IMR-90 (cell line): Measurements from ENCODE around the gene HINT3. TPM values are rescaled to one million over a fixed set of nuclear protein-coding genes. Genes with fewer than 3 reads are reported as not detected.

ENCODE experiments used
- ATAC-seq: fragments of 200-7000 bp; cut with Tn5 transposase; 2 replicates; pipeline ENCODE4 v1.9.1; 2020; ENCODE audit warnings: low read depth, mild to moderate bottlenecking, moderate library complexity
- BruUV-seq: library from RNA; stranded (reverse); fragments of 400-500 nt; replicated peaks from 2 replicates; lab custom pipeline; 2021; lab: Mats Ljungman, UMichigan
- CTCF ChIA-PET: fragments of 300-600 bp; formaldehyde crosslinking; extraction: SDS; loops from one replicate; lab custom pipeline; 2021; ENCODE audit warnings: antibody characterized with exemption; lab: Yijun Ruan, JAX
- POLR2A ChIA-PET: fragments of 300-600 bp; sonication (Branson Sonifier 250); formaldehyde crosslinking; loops from one replicate; lab custom pipeline; 2022; ENCODE audit warnings: antibody characterized with exemption; ENCODE audit not compliant: unreplicated experiment; lab: Charles Lee
- DNase-seq: peaks from one replicate; pipeline ENCODE4 v3.0.0; 2013
- H2AFZ ChIP-seq: replicated peaks from 2 replicates; pipeline ENCODE3; 2013; ENCODE audit warnings: low read length, mild to moderate bottlenecking; ENCODE audit not compliant: poor library complexity
- H2AK5ac ChIP-seq: 2 replicates; pipeline ENCODE4 v1.6.1; 2013; ENCODE audit warnings: low read depth, low read length, inconsistent platforms
- H2AK9ac ChIP-seq: replicated peaks from 2 replicates; pipeline ENCODE3; 2013; ENCODE audit warnings: mild to moderate bottlenecking, low read depth, low read length, moderate library complexity; ENCODE audit not compliant: poor library complexity
- H2BK120ac ChIP-seq: 2 replicates; pipeline ENCODE4 v1.6.1; 2013; ENCODE audit warnings: low read depth, low read length, inconsistent platforms
- H2BK15ac ChIP-seq: 3 replicates; pipeline ENCODE4 v1.6.1; 2013; ENCODE audit warnings: low read depth, low read length, inconsistent platforms
- H2BK20ac ChIP-seq: 2 replicates; pipeline ENCODE4 v1.6.1; 2013; ENCODE audit warnings: low read depth, mild to moderate bottlenecking, inconsistent platforms, low read length, moderate library complexity
- H2BK5ac ChIP-seq: 2 replicates; pipeline ENCODE4 v1.6.1; 2013; ENCODE audit warnings: mild to moderate bottlenecking, low read depth, low read length, inconsistent platforms; ENCODE audit not compliant: poor library complexity, severe bottlenecking
- H3K14ac ChIP-seq: replicated peaks from 2 replicates; pipeline ENCODE4 v1.6.1; 2013; ENCODE audit warnings: low read depth, low read length, inconsistent platforms
- H3K18ac ChIP-seq: 2 replicates; pipeline ENCODE4 v1.6.1; 2013; ENCODE audit warnings: low read depth, low read length, control low read depth
- H3K23ac ChIP-seq: 2 replicates; pipeline ENCODE4 v1.6.1; 2013; ENCODE audit warnings: low read depth, low read length, inconsistent platforms
- H3K27ac ChIP-seq: 2 replicates; pipeline ENCODE4 v1.5.1; 2013; ENCODE audit warnings: mild to moderate bottlenecking, control low read depth, low read length; ENCODE audit not compliant: insufficient read depth
- H3K27me3 ChIP-seq: 2 replicates; pipeline ENCODE4 v1.6.1; 2013; ENCODE audit warnings: low read length; ENCODE audit not compliant: control insufficient read depth, insufficient read depth
- H3K36me3 ChIP-seq: 2 replicates; pipeline ENCODE4 v1.6.1; 2013; ENCODE audit warnings: low read length, mixed read lengths; ENCODE audit not compliant: control insufficient read depth, insufficient read depth
- H3K4ac ChIP-seq: 2 replicates; pipeline ENCODE4 v1.6.1; 2013; ENCODE audit warnings: low read depth, low read length, inconsistent platforms
- H3K4me1 ChIP-seq: 2 replicates; pipeline ENCODE4 v1.6.1; 2013; ENCODE audit warnings: low read length, mixed read lengths; ENCODE audit not compliant: control insufficient read depth, insufficient read depth
- H3K4me2 ChIP-seq: 2 replicates; pipeline ENCODE4 v1.6.1; 2013; ENCODE audit warnings: low read depth, mild to moderate bottlenecking, control low read depth, low read length, moderate library complexity
- H3K4me3 ChIP-seq: 2 replicates; pipeline ENCODE4 v1.5.1; 2013; ENCODE audit warnings: low read depth, mild to moderate bottlenecking, control low read depth, low read length, moderate library complexity; ENCODE audit not compliant: insufficient read depth
- H3K56ac ChIP-seq: 2 replicates; pipeline ENCODE4 v1.6.1; 2013; ENCODE audit warnings: low read length, inconsistent platforms; ENCODE audit not compliant: insufficient read depth; ENCODE audit errors: extremely low read depth
- H3K79me1 ChIP-seq, 2 experiments: 2 replicates each; pipeline ENCODE4 v1.6.1; 2013; ENCODE audit warnings: low read length in 2 of 2, inconsistent platforms in 1 of 2, low read depth in 1 of 2
- H3K9ac ChIP-seq: 2 replicates; pipeline ENCODE4 v1.6.1; 2013; ENCODE audit warnings: low read depth, low read length, control low read depth
- H3K9me1 ChIP-seq: 2 replicates; pipeline ENCODE4 v1.6.1; 2013; ENCODE audit warnings: low read length, inconsistent platforms; ENCODE audit not compliant: insufficient read depth
- H3K9me3 ChIP-seq: 2 replicates; pipeline ENCODE4 v1.6.1; 2013; ENCODE audit warnings: low read length; ENCODE audit not compliant: control insufficient read depth, insufficient read depth
- H4K20me1 ChIP-seq: 2 replicates; pipeline ENCODE4 v1.6.1; 2013; ENCODE audit warnings: low read length, inconsistent platforms; ENCODE audit not compliant: insufficient read depth
- H4K5ac ChIP-seq: 2 replicates; pipeline ENCODE4 v1.6.1; 2013; ENCODE audit warnings: mild to moderate bottlenecking, low read depth, low read length, control low read depth
- H4K8ac ChIP-seq, 2 experiments: 2 replicates each; pipeline ENCODE4 v1.6.1; 2013; ENCODE audit warnings: low read depth in 2 of 2, low read length in 2 of 2, control low read depth in 1 of 2, inconsistent platforms in 1 of 2
- H4K91ac ChIP-seq: 2 replicates; pipeline ENCODE4 v1.6.1; 2013; ENCODE audit warnings: low read depth, low read length, inconsistent platforms; ENCODE audit not compliant: insufficient read depth
- BHLHE40 ChIP-seq: fragments of 150-350 bp; IDR thresholded peaks from 2 replicates; pipeline ENCODE4 v1.6.1; 2016; ENCODE audit warnings: mild to moderate bottlenecking, low read depth, low read length
- CEBPB ChIP-seq: IDR thresholded peaks from 2 replicates; pipeline ENCODE4 v1.6.1; 2012; ENCODE audit warnings: low read depth, low read length, improper control_type of control experiment
- CHD1 ChIP-seq: IDR thresholded peaks from 2 replicates; pipeline ENCODE4 v1.6.1; 2012; ENCODE audit warnings: low read depth, low read length, improper control_type of control experiment
- ELK1 ChIP-seq: fragments of 150-350 bp; IDR thresholded peaks from 2 replicates; pipeline ENCODE4 v1.6.1; 2016; ENCODE audit warnings: low read depth, mild to moderate bottlenecking, low read length, moderate library complexity, borderline replicate concordance
- FOS ChIP-seq: fragments of 150-350 bp; IDR thresholded peaks from 2 replicates; pipeline ENCODE4 v1.6.1; 2016; ENCODE audit warnings: low read depth, low read length
- MAFK ChIP-seq: IDR thresholded peaks from 2 replicates; pipeline ENCODE4 v1.6.1; 2012; ENCODE audit warnings: low read depth, low read length, improper control_type of control experiment
- MAZ ChIP-seq: IDR thresholded peaks from 2 replicates; pipeline ENCODE4 v1.6.1; 2012; ENCODE audit warnings: low read depth, mild to moderate bottlenecking, low read length, improper control_type of control experiment, moderate library complexity, borderline replicate concordance
- MXI1 ChIP-seq: IDR thresholded peaks from 2 replicates; pipeline ENCODE4 v1.6.1; 2012; ENCODE audit warnings: low read depth, mild to moderate bottlenecking, low read length, moderate library complexity, borderline replicate concordance
- RCOR1 ChIP-seq: IDR thresholded peaks from 2 replicates; pipeline ENCODE4 v1.6.1; 2012; ENCODE audit warnings: mild to moderate bottlenecking, low read length, improper control_type of control experiment; ENCODE audit not compliant: insufficient replicate concordance
- RFX5 ChIP-seq: IDR thresholded peaks from 2 replicates; pipeline ENCODE4 v1.8.0; 2012; ENCODE audit warnings: low read depth, mild to moderate bottlenecking, low read length, moderate library complexity
- SMC3 ChIP-seq: fragments of 150-350 bp; IDR thresholded peaks from 2 replicates; pipeline ENCODE4 v1.6.1; 2016; ENCODE audit warnings: low read depth, mild to moderate bottlenecking, antibody characterized with exemption, low read length, moderate library complexity
- USF2 ChIP-seq: fragments of 150-350 bp; IDR thresholded peaks from 2 replicates; pipeline ENCODE4 v1.6.1; 2017; ENCODE audit warnings: mild to moderate bottlenecking, antibody characterized with exemption, low read length, low read depth
- WGBS, 2 experiments: methylation state at CpG; one replicate each; pipeline versions ENCODE4 v1.1.5 to v1.1.7; 2013; ENCODE audit warnings: missing lambda C conversion rate in 2 of 2; ENCODE audit not compliant: insufficient read length in 1 of 2; ENCODE audit errors: extremely low coverage in 2 of 2; 5-methylcytosine and 5-hydroxymethylcytosine counted together
- dilution Hi-C: fragments of 300-500 bp; cut with HindIII; formaldehyde crosslinking; loops from one replicate; pipeline ENCODE4 v1.14.3; 2018; ENCODE audit warnings: low sequenced_read_pairs; ENCODE audit not compliant: unreplicated experiment
- in situ Hi-C: fragments of 300-500 bp; cut with MboI; formaldehyde crosslinking; loops from 3 replicates; pipeline ENCODE4 v1.14.3; 2019; ENCODE audit warnings: low sequenced_read_pairs, inconsistent platforms, mixed read lengths
- intact Hi-C: fragments of 100-400 bp; cut with micrococcal nuclease; formaldehyde crosslinking; loops from 2 replicates; pipeline ENCODE4 v1.10.0; 2022
- polyA plus RNA-seq, 3 experiments: library from polyadenylated mRNA; depleted of rRNA; stranded (reverse); fragments of >200 nt; gene quantifications; 2 replicates each; pipeline ENCODE4 v1.2.3, GENCODE V29; 2012; ENCODE audit warnings: low replicate concordance in 1 of 3
- total RNA-seq: library from RNA; depleted of rRNA; stranded (reverse); fragments of >200 nt; gene quantifications from 2 replicates; pipeline ENCODE4 v1.2.3, GENCODE V29; 2012

HINT3 gene
- total and polyA plus RNA-seq, 2 of the 4 experiments (the other 2 are of a cell fraction) = 3.4 to 6.5 TPM

GRCh38 chr6:125987026-125987617, 30.6 kb downstream of the HINT3 start:
- Histone ChIP-seq H3K9me3 (no peaks in the 10 kb centered on the region), H3K23ac (peak overlapping the region; percentile 56; the same call in 1 of the 2 replicates), H4K5ac (peak overlapping the region; percentile 98), H3K36me3 (no peaks in the 10 kb centered on the region), H2BK15ac (no peak overlapping the region), H4K8ac (peak overlapping the region; percentile 78 to 98; a peak in 3 of 4 replicates), H3K27ac (0 out of 2 replicates have a peak overlapping the region, but pooled peaks have one; percentile 54), H2BK20ac (no peak overlapping the region), H3K27me3 (no peaks in the 10 kb centered on the region), H3K4me3 (peak overlapping the region; percentile 93), H2AK5ac (0 out of 2 replicates have a peak overlapping the region, but pooled peaks have one; percentile 29), H3K79me1 (peaks cover 14 to 29% of the 10 kb centered on the region in 2 experiments; a peak in 3 of 4 replicates), H3K56ac (no peak overlapping the region), H3K9me1 (peaks cover 11% of the 10 kb centered on the region; the same call in 1 of the 2 replicates), H2AFZ (peak overlapping the region; percentile 96), H2BK120ac (peak overlapping the region; percentile 54; the same call in 1 of the 2 replicates), H3K18ac (no peak overlapping the region), H3K14ac (peak overlapping the region; percentile 76), H3K4me1 (peaks cover 9% of the 10 kb centered on the region), H2AK9ac (peak overlapping the region; percentile 86), H3K4me2 (peak overlapping the region; percentile 88), H3K9ac (peak overlapping the region; percentile 82), H3K4ac (peak overlapping the region; percentile 81), H4K20me1 (0 out of 2 replicates have a peak, but pooled peaks cover 2% of the 10 kb centered on the region), H2BK5ac (no peak overlapping the region), H4K91ac (no peak overlapping the region)
- in situ Hi-C loops = no loop called here
- ChIA-PET POLR2A (no interaction called here), CTCF (interaction anchor here (1.3 to 1.6 kb wide), 2 partner anchors 8 to 13 kb away, joined by 6 to 7 read pairs; no protein-coding TSS in a partner anchor)
- ATAC-seq (peak; percentile 13), DNase-seq (peak; percentile 35)
- intact Hi-C loops = no loop called here
- TF ChIP-seq RFX5 (no peak), MAFK (no peak), BHLHE40 (no peak), USF2 (no peak), ELK1 (no peak), MXI1 (no peak), FOS (no peak), CEBPB (no peak), CHD1 (no peak), SMC3 (no peak), RCOR1 (no peak), MAZ (no peak)
- WGBS, 2 experiments = 7% methylated on average over 3 of the region's 10 CpGs; no CpG with 5 or more reads in 1 of the 2 experiments
- no TSS peak for BruUV-seq
- dilution Hi-C loops = no loop called here
